BE2C (cell line): ENCODE results near the gene RPS6KA3.

ENCODE experiments used
- DNase-seq: peaks from one replicate; pipeline ENCODE4 v3.0.0-alpha.2; 2020
- H3K27me3 ChIP-seq: fragments of 250-450 bp; sonication (Bioruptor Pico); 2 replicates; pipeline ENCODE4 v1.5.1; 2020; ENCODE audit warnings: mild to moderate bottlenecking
- H3K36me3 ChIP-seq: fragments of 250-450 bp; sonication (Bioruptor Pico); 2 replicates; pipeline ENCODE4 v1.5.1; 2020; ENCODE audit warnings: mild to moderate bottlenecking
- H3K4me1 ChIP-seq: fragments of 250-450 bp; sonication (Bioruptor Pico); 2 replicates; pipeline ENCODE4 v1.5.1; 2020
- H3K4me3 ChIP-seq: 2 replicates; pipeline ENCODE4 v1.5.1; 2011; ENCODE audit warnings: low read depth, low read length
- H3K9me3 ChIP-seq: fragments of 250-450 bp; sonication (Bioruptor Pico); 2 replicates; pipeline ENCODE4 v1.5.1; 2020
- TF ChIP-seq, protein P1 (sequence below): IDR thresholded peaks from 2 replicates; pipeline ENCODE4 v1.5.1; 2012; ENCODE audit warnings: mild to moderate bottlenecking, low read depth, low read length

RPS6KA3 gene

DNA sequence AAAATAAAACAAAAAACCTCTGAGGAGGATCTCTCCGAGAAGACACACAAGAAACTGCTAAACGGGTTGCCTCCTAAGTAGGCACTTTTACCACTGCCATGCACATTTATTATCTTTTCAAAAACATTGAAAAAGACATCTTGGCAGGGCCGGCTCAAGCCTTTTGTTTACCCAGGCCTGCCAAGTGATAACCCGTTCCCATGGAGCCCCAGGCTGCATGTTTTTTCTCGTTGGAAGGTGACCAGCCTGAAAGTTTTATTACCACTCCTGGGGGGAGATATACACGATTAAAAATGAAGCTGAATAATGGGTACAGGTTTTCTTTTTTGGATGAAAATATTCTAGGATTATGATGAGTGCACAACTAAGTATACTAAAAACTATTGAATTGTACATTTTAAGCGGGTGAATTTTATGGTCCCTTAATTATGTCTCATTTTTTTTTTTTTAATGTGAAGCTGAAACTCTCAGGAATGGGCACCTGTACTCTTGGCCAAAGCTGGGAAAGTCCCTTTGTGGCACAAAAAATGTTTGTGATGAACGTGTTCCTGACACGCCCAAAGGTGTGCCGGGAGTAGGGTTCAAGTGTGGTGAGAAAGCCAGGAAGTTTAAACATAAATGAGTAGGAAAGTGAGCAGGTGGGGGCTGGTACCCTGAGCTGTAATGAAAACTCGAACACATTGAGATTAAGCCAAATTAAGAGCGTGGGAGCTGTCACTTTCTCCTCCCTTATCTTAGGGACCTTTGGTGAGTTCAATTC, 148.5 kb downstream of the RPS6KA3 start:
- Histone ChIP-seq H3K4me3 (no peak overlapping the region), H3K36me3 (no peaks in the 10 kb centered on the region), H3K9me3 (no peaks in the 10 kb centered on the region), H3K4me1 (no peaks in the 10 kb centered on the region), H3K27me3 (no peaks in the 10 kb centered on the region)
- TF ChIP-seq, protein P1, sequence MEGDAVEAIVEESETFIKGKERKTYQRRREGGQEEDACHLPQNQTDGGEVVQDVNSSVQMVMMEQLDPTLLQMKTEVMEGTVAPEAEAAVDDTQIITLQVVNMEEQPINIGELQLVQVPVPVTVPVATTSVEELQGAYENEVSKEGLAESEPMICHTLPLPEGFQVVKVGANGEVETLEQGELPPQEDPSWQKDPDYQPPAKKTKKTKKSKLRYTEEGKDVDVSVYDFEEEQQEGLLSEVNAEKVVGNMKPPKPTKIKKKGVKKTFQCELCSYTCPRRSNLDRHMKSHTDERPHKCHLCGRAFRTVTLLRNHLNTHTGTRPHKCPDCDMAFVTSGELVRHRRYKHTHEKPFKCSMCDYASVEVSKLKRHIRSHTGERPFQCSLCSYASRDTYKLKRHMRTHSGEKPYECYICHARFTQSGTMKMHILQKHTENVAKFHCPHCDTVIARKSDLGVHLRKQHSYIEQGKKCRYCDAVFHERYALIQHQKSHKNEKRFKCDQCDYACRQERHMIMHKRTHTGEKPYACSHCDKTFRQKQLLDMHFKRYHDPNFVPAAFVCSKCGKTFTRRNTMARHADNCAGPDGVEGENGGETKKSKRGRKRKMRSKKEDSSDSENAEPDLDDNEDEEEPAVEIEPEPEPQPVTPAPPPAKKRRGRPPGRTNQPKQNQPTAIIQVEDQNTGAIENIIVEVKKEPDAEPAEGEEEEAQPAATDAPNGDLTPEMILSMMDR: no peak
- DNase-seq: no peak

DNA sequence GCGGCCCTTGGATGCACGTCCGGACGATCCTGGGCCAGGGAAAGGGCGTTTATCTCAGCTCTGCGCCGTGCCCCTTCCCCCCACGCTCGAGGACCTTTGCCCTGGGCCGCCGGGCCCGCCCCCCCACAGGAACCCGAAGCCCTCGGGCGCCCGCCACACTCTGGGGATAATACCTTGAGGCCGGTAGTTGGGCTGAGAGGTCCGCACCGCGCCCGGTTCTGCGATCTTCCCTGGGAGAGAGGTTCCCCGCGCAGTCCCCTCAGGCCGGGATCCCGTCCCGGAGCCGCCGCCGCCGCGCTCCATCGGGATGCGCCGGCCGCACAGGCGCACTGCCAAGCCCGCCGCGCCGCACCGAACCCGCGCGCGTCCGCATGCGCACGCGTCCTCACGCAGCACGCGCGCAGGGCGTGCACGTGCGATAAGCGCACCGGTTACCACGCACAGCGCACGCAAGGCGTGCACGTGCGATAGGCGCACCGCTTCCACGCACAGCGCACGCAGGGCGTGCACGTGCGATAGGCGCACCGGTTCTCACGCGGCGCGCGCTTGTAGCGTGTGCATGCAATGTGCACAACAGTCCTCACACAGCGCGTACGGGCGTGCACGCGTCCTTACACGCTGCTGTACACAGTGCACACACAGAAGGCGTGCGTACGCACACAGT, 150.0 kb downstream of the RPS6KA3 start, which contains the start of gene MAP7D2:
Gene MAP7D2, minus strand, starts transcription at position 331 of the 664 bp plus-strand sequence. Its CDS starts 28 bp downstream, at position 303.
- no peaks in the 10 kb centered on the region for H3K27me3 ChIP-seq
- H3K4me1 ChIP-seq: no peaks in the 10 kb centered on the region
- TF ChIP-seq, protein P1: no peak
- no peak for DNase-seq
- H3K9me3 ChIP-seq: no peaks in the 10 kb centered on the region
- H3K4me3 ChIP-seq: peak within 1 kb of the TSS; percentile 38
- no peaks in the 10 kb centered on the region for H3K36me3 ChIP-seq

DNA sequence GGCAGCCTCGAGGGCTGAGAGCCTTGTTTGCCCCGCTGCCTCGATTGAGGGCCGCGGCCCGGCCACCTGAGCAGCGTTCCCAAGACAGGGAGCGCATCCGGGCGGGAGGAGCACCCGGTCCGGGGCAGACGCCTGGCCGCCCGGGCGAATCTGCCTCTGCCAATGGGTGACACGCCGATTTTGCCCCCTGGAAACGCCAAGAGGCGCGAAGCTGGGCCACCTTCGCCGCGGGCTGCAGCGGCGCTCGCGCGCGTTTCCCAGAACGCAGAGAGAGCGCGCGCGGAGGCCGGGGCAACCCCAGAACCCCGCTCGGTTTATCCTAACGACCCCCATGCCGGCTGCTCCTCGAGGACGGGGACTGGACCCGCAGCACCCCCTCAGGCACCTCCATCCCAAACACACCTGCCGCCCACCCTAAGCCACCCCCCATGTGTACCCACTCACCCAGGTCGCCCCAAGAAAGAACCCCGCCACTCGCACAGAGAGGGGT, 150.6 kb downstream of the RPS6KA3 start:
- Histone ChIP-seq H3K9me3 (no peaks in the 10 kb centered on the region), H3K36me3 (no peaks in the 10 kb centered on the region), H3K4me1 (no peaks in the 10 kb centered on the region), H3K4me3 (peak overlapping the region; percentile 38), H3K27me3 (no peaks in the 10 kb centered on the region)
- TF ChIP-seq, protein P1: no peak
- peak; percentile 13 for DNase-seq

DNA sequence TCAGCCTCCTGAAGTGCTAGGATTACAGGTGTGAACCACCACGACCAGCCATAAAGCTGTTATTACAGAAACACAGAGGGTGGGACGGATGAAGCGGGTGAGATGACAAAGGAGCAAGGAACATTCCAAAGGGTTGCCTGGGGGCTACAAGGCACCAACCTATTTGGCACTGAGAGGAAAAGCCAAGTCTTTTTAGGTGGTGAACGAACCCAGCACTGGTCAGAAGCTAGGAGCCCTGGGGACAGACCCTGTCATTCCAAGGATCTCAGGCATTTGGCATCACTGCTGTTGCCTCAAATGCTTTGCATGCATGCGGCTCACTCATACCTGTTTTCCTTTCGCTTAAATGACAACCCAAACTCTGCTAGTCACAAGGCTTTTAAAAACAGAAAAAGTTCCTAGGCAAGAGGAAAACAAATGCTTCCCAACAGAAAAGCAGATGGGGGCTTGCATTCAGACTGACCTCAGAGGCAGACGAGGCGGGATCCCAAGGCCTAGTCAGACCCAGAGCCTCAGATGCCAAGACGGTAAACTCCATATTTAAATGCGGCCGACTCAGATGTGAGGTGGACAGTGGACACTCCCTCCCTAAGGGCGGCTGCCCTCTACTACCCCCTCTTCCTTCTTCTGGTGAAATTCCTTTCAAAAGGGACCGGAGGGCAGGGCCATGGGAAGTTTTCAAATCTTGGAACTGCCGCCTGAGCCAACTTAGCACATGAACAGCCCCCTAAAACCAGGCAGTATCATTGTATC, 154.5 kb downstream of the RPS6KA3 start:
- Histone ChIP-seq H3K27me3 (no peaks in the 10 kb centered on the region), H3K36me3 (no peaks in the 10 kb centered on the region), H3K4me1 (no peaks in the 10 kb centered on the region), H3K9me3 (no peaks in the 10 kb centered on the region), H3K4me3 (no peak overlapping the region)
- DNase-seq: no peak
- TF ChIP-seq, protein P1: no peak

DNA sequence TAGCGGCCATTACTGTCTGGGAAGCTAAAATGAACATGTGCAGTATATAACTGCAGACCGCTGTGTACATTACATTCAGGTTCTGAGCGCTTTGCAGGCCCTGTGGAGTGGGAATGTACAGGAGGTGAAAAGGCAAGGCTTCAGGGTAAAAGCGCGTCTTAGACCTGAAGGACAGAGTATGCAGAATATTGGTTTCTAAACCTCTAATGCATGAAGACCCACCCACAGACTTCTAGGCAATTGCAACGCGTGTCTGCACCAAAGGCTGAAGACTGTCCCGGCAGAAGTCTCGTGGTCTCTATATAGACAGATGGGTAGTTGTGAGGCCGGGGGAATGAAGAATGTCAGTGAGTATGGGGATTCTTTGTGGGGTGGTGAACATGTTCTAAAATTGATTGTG, 155.4 kb downstream of the RPS6KA3 start:
- Histone ChIP-seq H3K4me1 (no peaks in the 10 kb centered on the region), H3K4me3 (no peak overlapping the region), H3K36me3 (no peaks in the 10 kb centered on the region), H3K9me3 (no peaks in the 10 kb centered on the region), H3K27me3 (no peaks in the 10 kb centered on the region)
- TF ChIP-seq, protein P1: no peak
- DNase-seq: no peak
